Measurements from ENCODE around the gene DOC2B. TPM values are rescaled to one million over a fixed set of nuclear protein-coding genes. Genes with fewer than 3 reads are reported as not detected.

The DOC2B gene
- total and polyA plus RNA-seq, 2 of the 13 experiments (the other 11 are each of a cell fraction or from before 2014, with no cell fraction given) = 0.09 to 0.22 TPM

- TF ChIP-seq ZNF281 (CRISPR knock-in tag; IDR thresholded peaks at IDR 0.05; ENCODE audit: borderline replicate concordance) (peak; percentile 45; the same call in 1 of the 2 replicates), ZNF510 (CRISPR knock-in tag; IDR thresholded peaks at IDR 0.05; ENCODE audit: low read depth) (no peak), NR1H2 (CRISPR knock-in tag; IDR thresholded peaks at IDR 0.05; ENCODE audit: borderline replicate concordance, low read depth) (peak; percentile 24; the same call in 1 of the 2 replicates), BCLAF1 (IDR thresholded peaks at IDR 0.05) (no peak), KMT2A (CRISPR knock-in tag; IDR thresholded peaks at IDR 0.05) (no peak), ZBTB7B (CRISPR knock-in tag; IDR thresholded peaks at IDR 0.05) (peak; percentile 27; the same call in 1 of the 2 replicates), SKI (IDR thresholded peaks at IDR 0.05; ENCODE audit: partially characterized antibody) (no peak), GFI1 (CRISPR knock-in tag; IDR thresholded peaks at IDR 0.05; ENCODE audit: borderline replicate concordance) (no peak), DNMT3B (CRISPR knock-in tag; conservative IDR thresholded peaks at IDR 0.05) (no peak), ZNF781 (CRISPR knock-in tag; IDR thresholded peaks at IDR 0.05; ENCODE audit: borderline replicate concordance, not compliant biosample characterization) (no peak), ZNF687 (CRISPR knock-in tag; IDR thresholded peaks at IDR 0.05) (peak; percentile 90), CCAR2 (optimal IDR thresholded peaks at IDR 0.05; ENCODE audit: low read depth, low read length) (no peak), ZFY (CRISPR knock-in tag; IDR thresholded peaks at IDR 0.05) (peak; percentile 43), ERF (CRISPR knock-in tag; IDR thresholded peaks at IDR 0.05) (no peak)
Measured at GRCh38 chr17:193841-194806, 12.7 kb upstream of the DOC2B start (continued).

Measured in HepG2 (cell line).